ENCODE measurements around the gene CYBA.

The CYBA gene

DNA sequence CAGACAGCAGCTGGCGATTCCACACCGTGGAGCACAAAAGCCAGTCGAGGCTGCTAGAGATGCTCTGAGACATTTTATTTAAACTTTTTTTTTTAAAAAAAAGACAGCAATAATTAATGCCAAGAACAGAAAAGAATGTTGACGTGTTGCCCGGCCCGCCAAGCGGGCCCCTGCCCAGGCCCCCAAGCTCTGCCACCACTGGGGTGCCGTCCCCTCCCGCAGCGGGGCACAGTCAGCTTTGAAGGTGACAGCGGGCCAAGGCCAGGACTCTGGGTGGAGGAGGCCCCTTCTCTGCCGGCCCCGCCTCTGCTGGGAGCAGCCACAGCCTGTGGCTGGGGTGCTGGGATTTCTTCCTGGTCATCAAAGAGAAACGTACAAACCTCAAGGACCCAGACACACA, 45.6 kb upstream of the CYBA start:
- CTCF ChIA-PET, result no interaction called here
- no peak for DNase-seq (ENCODE audit: extremely low spot score)
- POLR2A ChIA-PET, result no interaction called here
- TF ChIP-seq, protein P1, sequence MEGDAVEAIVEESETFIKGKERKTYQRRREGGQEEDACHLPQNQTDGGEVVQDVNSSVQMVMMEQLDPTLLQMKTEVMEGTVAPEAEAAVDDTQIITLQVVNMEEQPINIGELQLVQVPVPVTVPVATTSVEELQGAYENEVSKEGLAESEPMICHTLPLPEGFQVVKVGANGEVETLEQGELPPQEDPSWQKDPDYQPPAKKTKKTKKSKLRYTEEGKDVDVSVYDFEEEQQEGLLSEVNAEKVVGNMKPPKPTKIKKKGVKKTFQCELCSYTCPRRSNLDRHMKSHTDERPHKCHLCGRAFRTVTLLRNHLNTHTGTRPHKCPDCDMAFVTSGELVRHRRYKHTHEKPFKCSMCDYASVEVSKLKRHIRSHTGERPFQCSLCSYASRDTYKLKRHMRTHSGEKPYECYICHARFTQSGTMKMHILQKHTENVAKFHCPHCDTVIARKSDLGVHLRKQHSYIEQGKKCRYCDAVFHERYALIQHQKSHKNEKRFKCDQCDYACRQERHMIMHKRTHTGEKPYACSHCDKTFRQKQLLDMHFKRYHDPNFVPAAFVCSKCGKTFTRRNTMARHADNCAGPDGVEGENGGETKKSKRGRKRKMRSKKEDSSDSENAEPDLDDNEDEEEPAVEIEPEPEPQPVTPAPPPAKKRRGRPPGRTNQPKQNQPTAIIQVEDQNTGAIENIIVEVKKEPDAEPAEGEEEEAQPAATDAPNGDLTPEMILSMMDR (IDR thresholded peaks at IDR 0.05; ENCODE audit: control extremely low read depth, extremely low read depth, low read depth, missing control alignments), result no peak

DNA sequence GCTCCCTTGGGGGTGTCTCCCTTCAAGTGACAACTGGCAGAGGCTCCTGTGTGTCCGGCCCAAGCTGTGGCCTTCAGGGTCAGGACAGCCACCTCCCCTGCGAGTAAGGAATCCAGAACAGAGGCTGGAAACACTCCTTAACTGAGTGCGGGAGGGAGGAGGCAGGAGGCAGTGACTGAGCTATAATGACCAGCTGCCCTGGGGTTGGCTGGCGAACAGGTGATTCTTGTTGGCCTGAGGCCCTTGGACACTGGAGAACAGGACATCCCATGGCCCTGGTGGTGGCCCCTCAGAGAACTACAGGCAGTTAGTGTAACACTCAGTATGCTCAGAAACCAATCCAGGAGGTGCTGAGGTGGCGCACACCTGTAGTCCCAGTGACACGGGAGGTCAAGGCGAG, 44.9 kb upstream of the CYBA start:
- TF ChIP-seq, protein P1 (IDR thresholded peaks at IDR 0.05; ENCODE audit: control extremely low read depth, extremely low read depth, low read depth, missing control alignments), result no peak
- no peak for DNase-seq (ENCODE audit: extremely low spot score)
- ChIA-PET POLR2A (no interaction called here), CTCF (no interaction called here)

DNA sequence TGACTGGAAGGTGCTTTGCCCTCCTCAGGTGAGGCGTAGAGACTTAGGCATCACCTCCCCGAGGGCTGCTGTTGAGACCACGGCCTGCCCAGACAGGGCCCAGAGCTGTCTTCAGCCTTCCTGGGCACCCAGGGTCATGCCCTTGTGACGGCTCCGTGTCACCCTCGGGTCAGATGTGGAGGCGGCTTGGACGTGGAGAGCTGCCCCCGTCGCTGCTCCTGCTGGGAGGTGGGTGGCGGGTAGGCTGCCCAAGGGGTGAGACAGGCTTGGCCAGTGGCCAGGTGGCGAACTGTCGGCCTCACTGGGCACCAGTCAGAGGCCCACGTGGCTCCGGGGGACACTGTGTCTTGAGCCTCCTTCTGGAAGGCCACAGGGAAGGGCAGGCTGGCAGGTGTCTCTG, 44.4 kb upstream of the CYBA start:
- TF ChIP-seq, protein P1 (IDR thresholded peaks at IDR 0.05; ENCODE audit: control extremely low read depth, extremely low read depth, low read depth, missing control alignments), result no peak
- ChIA-PET CTCF (no interaction called here), POLR2A (no interaction called here)
- DNase-seq (ENCODE audit: extremely low spot score), result no peak

DNA sequence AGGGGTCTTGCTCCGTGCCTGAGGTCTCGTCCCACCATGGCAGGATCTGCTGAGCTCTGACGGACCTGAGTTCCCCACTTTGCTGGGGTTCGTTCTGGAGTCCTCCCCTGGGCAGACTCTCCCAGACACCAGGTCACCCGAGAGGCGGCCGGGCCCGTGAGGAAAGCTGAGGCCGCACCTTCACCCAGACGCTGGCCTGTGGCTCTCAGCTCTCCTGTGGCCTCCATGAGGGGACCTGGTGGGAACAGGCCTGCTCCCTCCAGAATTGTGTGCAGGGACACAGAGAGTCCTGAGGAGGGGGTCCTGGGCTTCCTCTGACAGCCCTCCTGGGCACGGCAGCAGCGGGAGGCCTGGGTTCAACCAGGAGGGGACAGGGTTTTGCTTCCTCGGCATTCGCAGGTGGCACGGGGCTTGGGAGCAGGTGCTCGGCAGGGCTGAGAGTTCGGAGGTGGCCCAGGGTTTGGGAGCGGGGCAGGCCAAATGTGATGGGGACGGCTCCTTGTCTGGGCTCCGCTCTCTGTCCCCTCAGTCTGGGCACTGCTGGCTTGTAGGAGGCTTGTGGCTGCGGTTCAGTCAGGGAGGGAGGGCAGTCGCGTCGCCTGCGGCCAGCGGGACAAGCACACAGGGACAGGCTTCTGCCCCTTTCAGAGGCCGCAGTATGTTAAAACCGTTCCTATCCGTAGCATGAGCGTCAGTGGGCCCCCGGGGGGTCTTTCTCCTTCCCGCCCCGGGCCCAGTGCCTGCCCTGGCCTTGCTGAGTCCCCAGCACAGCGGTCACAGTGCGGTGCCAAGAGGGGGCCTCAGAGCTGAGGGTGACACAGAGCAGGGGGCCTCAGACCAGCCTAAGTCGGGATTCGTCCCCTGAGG, 43.6 kb upstream of the CYBA start:
- CTCF ChIA-PET, result no interaction called here
- POLR2A ChIA-PET, result no interaction called here
- TF ChIP-seq, protein P1 (IDR thresholded peaks at IDR 0.05; ENCODE audit: control extremely low read depth, extremely low read depth, low read depth, missing control alignments), result no peak
- DNase-seq (ENCODE audit: extremely low spot score), result no peak

DNA sequence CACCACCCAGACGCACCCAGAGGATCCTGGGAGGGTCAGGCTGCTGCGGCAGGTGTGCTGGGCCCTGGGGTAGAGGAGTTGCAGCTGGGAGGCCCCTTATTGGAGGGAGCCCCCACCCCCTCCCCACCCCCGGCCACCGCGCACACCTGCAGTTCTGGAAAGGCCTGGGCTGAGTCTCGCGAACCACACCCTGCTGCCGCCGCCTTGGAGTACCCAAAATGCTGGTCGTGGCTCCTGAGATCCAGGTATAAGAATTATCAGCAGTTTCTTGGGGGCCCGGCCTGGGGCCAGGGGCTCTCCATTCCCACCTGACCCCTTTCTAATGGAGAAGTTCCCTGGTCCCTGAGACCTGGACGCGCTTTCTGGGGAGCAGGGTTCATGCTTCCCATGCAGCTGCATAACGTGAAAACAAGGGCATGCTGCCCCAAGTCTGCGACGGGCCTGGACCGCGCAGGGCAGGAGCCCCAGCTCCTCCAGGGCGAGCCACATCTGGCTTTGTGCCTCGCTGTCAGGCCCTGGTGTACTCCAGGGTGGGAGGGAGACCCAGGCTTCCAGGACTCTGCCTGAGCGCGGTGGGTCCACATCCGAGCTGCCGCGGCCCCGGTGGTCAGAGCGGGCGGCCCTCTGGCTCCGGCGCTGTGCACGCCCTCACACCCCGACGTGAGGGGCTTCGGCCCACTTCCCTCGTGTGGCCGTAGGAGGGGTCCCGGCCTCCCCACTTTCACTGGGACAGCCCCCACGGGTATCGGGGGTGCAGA, 42.7 kb upstream of the CYBA start:
- DNase-seq (ENCODE audit: extremely low spot score), result no peak
- TF ChIP-seq, protein P1 (IDR thresholded peaks at IDR 0.05; ENCODE audit: control extremely low read depth, extremely low read depth, low read depth, missing control alignments), result no peak
- ChIA-PET POLR2A (no interaction called here), CTCF (no interaction called here)

DNA sequence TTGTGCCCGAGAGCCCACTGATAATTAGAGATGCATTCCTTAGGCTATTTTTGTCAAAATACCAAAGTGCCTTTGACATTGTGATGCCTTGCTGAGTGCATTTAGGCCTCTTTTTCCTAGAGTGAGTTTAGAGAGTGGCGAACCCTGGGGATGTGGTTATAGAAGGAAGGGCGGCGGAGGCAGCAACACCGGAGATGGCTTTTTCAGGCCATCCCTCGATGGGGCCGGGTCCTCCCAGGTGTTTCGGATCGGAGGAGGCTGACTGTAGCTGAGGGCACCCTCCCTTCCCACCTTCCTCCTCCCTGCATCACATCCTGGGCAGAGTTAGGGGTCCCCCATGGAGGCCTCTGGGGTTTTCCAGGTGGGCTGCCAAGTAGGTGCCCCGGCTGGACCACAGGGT, 42.0 kb upstream of the CYBA start:
- DNase-seq (ENCODE audit: extremely low spot score), result no peak
- POLR2A ChIA-PET, result no interaction called here
- TF ChIP-seq, protein P1 (IDR thresholded peaks at IDR 0.05; ENCODE audit: control extremely low read depth, extremely low read depth, low read depth, missing control alignments), result no peak
- CTCF ChIA-PET, result no interaction called here
